Neuronal stem cell (in vitro differentiated cells): ENCODE measurements around the gene DNMT3B.

Source experiments
- DNase-seq: peaks from one replicate; pipeline ENCODE4 v3.0.0-alpha.2; 2013; ENCODE audit warnings: low spot score
- H2AFZ ChIP-seq: one replicate; pipeline ENCODE4 v1.6.1; 2013; ENCODE audit warnings: mild to moderate bottlenecking, low read length, inconsistent platforms
- H2AK5ac ChIP-seq: 2 replicates; pipeline ENCODE4 v1.6.1; 2013; ENCODE audit warnings: low read depth, mild to moderate bottlenecking, inconsistent platforms, low read length, moderate library complexity, mixed read lengths
- H2BK120ac ChIP-seq: 2 replicates; pipeline ENCODE4 v1.6.1; 2013; ENCODE audit warnings: low read depth, mild to moderate bottlenecking, inconsistent platforms, low read length, moderate library complexity, mixed read lengths
- H2BK12ac ChIP-seq: one replicate; pipeline ENCODE4 v1.6.1; 2013; ENCODE audit warnings: low read length, inconsistent platforms
- H2BK15ac ChIP-seq: 2 replicates; pipeline ENCODE4 v1.6.1; 2013; ENCODE audit warnings: mild to moderate bottlenecking, low read length, inconsistent platforms, mixed read lengths
- H2BK5ac ChIP-seq: one replicate; pipeline ENCODE4 v1.6.1; 2013; ENCODE audit warnings: inconsistent platforms, mild to moderate bottlenecking, low read length, moderate library complexity
- H3K14ac ChIP-seq: one replicate; pipeline ENCODE4 v1.6.1; 2013; ENCODE audit warnings: low read length, inconsistent platforms
- H3K18ac ChIP-seq: 2 replicates; pipeline ENCODE4 v1.6.1; 2013; ENCODE audit warnings: low read length, inconsistent platforms
- H3K23ac ChIP-seq: 2 replicates; pipeline ENCODE4 v1.6.1; 2013; ENCODE audit warnings: low read depth, mild to moderate bottlenecking, mixed read lengths, low read length, inconsistent platforms; ENCODE audit not compliant: poor library complexity
- H3K27ac ChIP-seq: replicated peaks from 3 replicates; pipeline ENCODE4 v1.5.1; 2013; ENCODE audit warnings: low read length, inconsistent platforms
- H3K27me3 ChIP-seq, 3 experiments: 2 replicates each; pipeline ENCODE4 v1.6.1; 2013; ENCODE audit warnings: low read length in 3 of 3, mild to moderate bottlenecking in 2 of 3, inconsistent platforms in 1 of 3, low read depth in 1 of 3, mixed read lengths in 1 of 3, moderate library complexity in 1 of 3; ENCODE audit not compliant: control insufficient read depth in 3 of 3, insufficient read depth in 3 of 3
- H3K36me3 ChIP-seq, 2 donors: replicated peaks in 1 of 2; 2 replicates each; pipeline ENCODE4 v1.6.1; 2013; ENCODE audit warnings: low read length in 2 of 2; ENCODE audit not compliant: control insufficient read depth in 2 of 2, insufficient read depth in 2 of 2
- H3K4ac ChIP-seq: 2 replicates; pipeline ENCODE4 v1.6.1; 2013; ENCODE audit warnings: inconsistent platforms, mild to moderate bottlenecking, low read length, moderate library complexity
- H3K4me1 ChIP-seq, 2 donors: 1 replicate in 1 of 2; 2 replicates in 1 of 2; pipeline ENCODE4 v1.6.1; 2013; ENCODE audit warnings: low read length in 2 of 2, low read depth in 1 of 2; ENCODE audit not compliant: control insufficient read depth in 2 of 2, insufficient read depth in 1 of 2
- H3K4me2 ChIP-seq: one replicate; pipeline ENCODE4 v1.6.1; 2013; ENCODE audit warnings: mild to moderate bottlenecking, low read length, inconsistent platforms; ENCODE audit not compliant: insufficient read depth, poor library complexity, severe bottlenecking
- H3K4me3 ChIP-seq, 2 donors: 2 replicates each; pipeline ENCODE4 v1.5.1; 2013; ENCODE audit warnings: low read length in 2 of 2, mild to moderate bottlenecking in 2 of 2, inconsistent platforms in 1 of 2, moderate library complexity in 1 of 2
- H3K79me1 ChIP-seq: one replicate; pipeline ENCODE4 v1.6.1; 2013; ENCODE audit warnings: low read depth, mild to moderate bottlenecking, inconsistent platforms, low read length, moderate library complexity
- H3K9ac ChIP-seq: one replicate; pipeline ENCODE4 v1.6.1; 2013; ENCODE audit warnings: mild to moderate bottlenecking, low read depth, low read length, inconsistent platforms; ENCODE audit not compliant: poor library complexity
- H3K9me3 ChIP-seq, 2 donors: replicated peaks in 1 of 2; 2 replicates each; pipeline versions ENCODE3 to v1.6.1; 2013; ENCODE audit warnings: low read length in 2 of 2, mild to moderate bottlenecking in 2 of 2, inconsistent platforms in 1 of 2, low read depth in 1 of 2, mixed read lengths in 1 of 2, moderate library complexity in 1 of 2; ENCODE audit not compliant: control insufficient read depth in 2 of 2, insufficient read depth in 1 of 2
- H4K8ac ChIP-seq: one replicate; pipeline ENCODE4 v1.6.1; 2013; ENCODE audit warnings: low read depth, mild to moderate bottlenecking, inconsistent platforms, low read length, moderate library complexity
- H4K91ac ChIP-seq: one replicate; pipeline ENCODE4 v1.6.1; 2013; ENCODE audit warnings: low read length, low read depth, mild to moderate bottlenecking, inconsistent platforms; ENCODE audit not compliant: poor library complexity
- WGBS, 2 donors: extraction: QIAGEN DNeasy Blood & Tissue Kit; methylation state at CpG; one replicate each; pipeline ENCODE4 v1.1.7; 2013; ENCODE audit warnings: missing lambda C conversion rate in 2 of 2, mixed read lengths in 1 of 2; ENCODE audit not compliant: insufficient read length in 2 of 2, insufficient replicate concordance in 1 of 2; ENCODE audit errors: extremely low coverage in 2 of 2; 5-methylcytosine and 5-hydroxymethylcytosine counted together

Gene DNMT3B

GRCh38 chr20:32777177-32777956 is 15.2 kb downstream of the DNMT3B start:
- no peak overlapping the region for H3K14ac ChIP-seq
- H2AK5ac ChIP-seq = peak overlapping the region; percentile 48
- no peak overlapping the region for H4K91ac ChIP-seq
- H2BK12ac ChIP-seq = no peak overlapping the region
- H3K4me1 ChIP-seq = peaks cover 40 to 42% of the 10 kb centered on the region in 2 donors
- H3K23ac ChIP-seq = peak overlapping the region; percentile 51
- no peak overlapping the region for H3K4me3 ChIP-seq
- peak overlapping the region; percentile 69 for H3K18ac ChIP-seq
- H3K79me1 ChIP-seq = peaks cover 9% of the 10 kb centered on the region
- H3K9me3 ChIP-seq = no peaks in the 10 kb centered on the region
- no peak overlapping the region for H3K9ac ChIP-seq
- no peak overlapping the region for H2AFZ ChIP-seq
- H3K4ac ChIP-seq = no peak overlapping the region
- H3K36me3 ChIP-seq = peaks cover 0 to 13% of the 10 kb centered on the region in 2 donors
- no peak overlapping the region for H4K8ac ChIP-seq
- no peak overlapping the region for H3K4me2 ChIP-seq
- H2BK5ac ChIP-seq = peak overlapping the region; percentile 56
- peak overlapping the region; percentile 46 for H3K27ac ChIP-seq
- H2BK15ac ChIP-seq = peak overlapping the region; percentile 24
- no CpG with 5 or more reads among the region's 8 CpGs for WGBS, 2 donors
- H3K27me3 ChIP-seq = no peaks in the 10 kb centered on the region
- H2BK120ac ChIP-seq = no peak overlapping the region
- no peak for DNase-seq

- no peaks in the 10 kb centered on the region for H3K27me3 ChIP-seq
- peak overlapping the region; percentile 93 for H2AK5ac ChIP-seq
- H4K91ac ChIP-seq = no peak overlapping the region
- H3K27ac ChIP-seq = peak overlapping the region; percentile 97
- no peaks in the 10 kb centered on the region for H3K9me3 ChIP-seq
- peak overlapping the region in 1 of 2 donors; percentile 36 for H3K4me3 ChIP-seq
- no peak overlapping the region for H4K8ac ChIP-seq
- H3K18ac ChIP-seq = peak overlapping the region; percentile 96
- H2BK120ac ChIP-seq = peak overlapping the region; percentile 93
- peaks cover 40 to 42% of the 10 kb centered on the region in 2 donors for H3K4me1 ChIP-seq
- no peak overlapping the region for H3K4ac ChIP-seq
- H2AFZ ChIP-seq = peak overlapping the region; percentile 69
- peak overlapping the region; percentile 79 for H3K9ac ChIP-seq
- peak overlapping the region; percentile 82 for H2BK15ac ChIP-seq
- WGBS, 2 donors = no CpG with 5 or more reads among the region's 10 CpGs
- H2BK12ac ChIP-seq = no peak overlapping the region
- H3K23ac ChIP-seq = no peak overlapping the region
- peak overlapping the region; percentile 93 for H2BK5ac ChIP-seq
- no peak overlapping the region for H3K14ac ChIP-seq
- peak overlapping the region; percentile 42 for H3K4me2 ChIP-seq
- peak; percentile 93 for DNase-seq
- H3K79me1 ChIP-seq = peaks cover 6% of the 10 kb centered on the region
- H3K36me3 ChIP-seq = peaks cover 5 to 35% of the 10 kb centered on the region in 2 donors
These were observed 17.5 kb downstream of the DNMT3B start for GRCh38 chr20:32779500-32780211.

GRCh38 chr20:32780278-32780677 is 18.1 kb downstream of the DNMT3B start:
- H3K14ac ChIP-seq = no peak overlapping the region
- peak overlapping the region; percentile 50 for H3K23ac ChIP-seq
- peak overlapping the region; percentile 53 for H3K9ac ChIP-seq
- DNase-seq = peak; percentile 32
- H3K18ac ChIP-seq = peak overlapping the region; percentile 96
- no peak overlapping the region for H4K8ac ChIP-seq
- peaks cover 38 to 42% of the 10 kb centered on the region in 2 donors for H3K4me1 ChIP-seq
- peak overlapping the region; percentile 82 for H2BK15ac ChIP-seq
- no peaks in the 10 kb centered on the region for H3K27me3 ChIP-seq
- peaks cover 8 to 41% of the 10 kb centered on the region in 2 donors for H3K36me3 ChIP-seq
- peaks cover 6% of the 10 kb centered on the region for H3K79me1 ChIP-seq
- peak overlapping the region; percentile 69 for H2AFZ ChIP-seq
- H3K9me3 ChIP-seq = no peaks in the 10 kb centered on the region
- peak overlapping the region; percentile 93 for H2AK5ac ChIP-seq
- no CpG with 5 or more reads among the region's 16 CpGs for WGBS, 2 donors
- H2BK5ac ChIP-seq = peak overlapping the region; percentile 93
- H2BK12ac ChIP-seq = peak overlapping the region; percentile 93
- H3K4ac ChIP-seq = peak overlapping the region; percentile 32
- H3K27ac ChIP-seq = peak overlapping the region; percentile 97
- peak overlapping the region; percentile 44 for H3K4me2 ChIP-seq
- peak overlapping the region; percentile 93 for H2BK120ac ChIP-seq
- peak overlapping the region in 1 of 2 donors; percentile 36 for H3K4me3 ChIP-seq
- peak overlapping the region; percentile 80 for H4K91ac ChIP-seq
